ENCODE measurements around the gene PRKG1. TPM values are rescaled to one million over a fixed set of nuclear protein-coding genes. Genes with fewer than 3 reads are reported as not detected.
A peak's percentile ranks its signal among the peaks of the same experiment; 100 is the strongest.

PRKG1 gene
- total RNA-seq, 1 donor from 2014 or later, result 26.4 TPM

- no peak overlapping the region for H3K27ac Mint-ChIP-seq
- no peak overlapping the region for H2AFZ ChIP-seq (replicated peaks)
- H3K36me3 ChIP-seq, result no peaks in the 10 kb centered on the region
- no peaks in the 10 kb centered on the region for H4K20me1 ChIP-seq (ENCODE audit: low read depth)
- no peak overlapping the region for H3K4me3 Mint-ChIP-seq
- H3K4me1 Mint-ChIP-seq, result no peaks in the 10 kb centered on the region
- no peaks in the 10 kb centered on the region for H3K36me3 Mint-ChIP-seq
- H3K9me3 ChIP-seq (ENCODE audit: low read depth), result no peaks in the 10 kb centered on the region
- no peak overlapping the region for H3K9ac ChIP-seq
- H3F3A ChIP-seq (ENCODE audit: low read depth), result no peaks in the 10 kb centered on the region
- no peaks in the 10 kb centered on the region for H3K27me3 ChIP-seq
- H3K4me1 ChIP-seq, result peaks cover 22% of the 10 kb centered on the region
- peak overlapping the region; percentile 7 for H3K4me2 ChIP-seq
- no peak overlapping the region for H3K27ac ChIP-seq
- no peaks in the 10 kb centered on the region for H3K27me3 Mint-ChIP-seq (ENCODE audit: insufficient read depth, low read depth)
- H3K9me3 Mint-ChIP-seq, result no peaks in the 10 kb centered on the region
- TF ChIP-seq CTCF (IDR thresholded peaks at IDR 0.05) (no peak), EZH2 (IDR thresholded peaks at IDR 0.05) (no peak), EZH2phosphoT487 (IDR thresholded peaks at IDR 0.05) (no peak)
- H3K79me2 ChIP-seq (ENCODE audit: low read depth), result no peaks in the 10 kb centered on the region
- DNase-seq (ENCODE audit: low spot score), result no peak
- H3K4me3 ChIP-seq, result no peak overlapping the region
Measured at GRCh38 chr10:51654918-51655317, 580.6 kb downstream of the PRKG1 start.

GRCh38 chr10:51656503-51656902 is 582.2 kb downstream of the PRKG1 start:
- DNase-seq (ENCODE audit: low spot score), result no peak
- no peak overlapping the region for H3K27ac Mint-ChIP-seq
- Histone ChIP-seq H3K27me3 (no peaks in the 10 kb centered on the region), H3K4me1 (peaks cover 22% of the 10 kb centered on the region), H4K20me1 (ENCODE audit: low read depth) (no peaks in the 10 kb centered on the region), H3K9ac (no peak overlapping the region), H3K9me3 (ENCODE audit: low read depth) (no peaks in the 10 kb centered on the region), H3K79me2 (ENCODE audit: low read depth) (no peaks in the 10 kb centered on the region), H3K4me3 (no peak overlapping the region), H3K4me2 (no peak overlapping the region), H3F3A (ENCODE audit: low read depth) (no peaks in the 10 kb centered on the region), H3K27ac (no peak overlapping the region), H3K36me3 (no peaks in the 10 kb centered on the region), H2AFZ (replicated peaks) (no peak overlapping the region)
- H3K4me1 Mint-ChIP-seq, result no peaks in the 10 kb centered on the region
- no peak overlapping the region for H3K4me3 Mint-ChIP-seq
- TF ChIP-seq EZH2phosphoT487 (IDR thresholded peaks at IDR 0.05) (no peak), EZH2 (IDR thresholded peaks at IDR 0.05) (no peak), CTCF (IDR thresholded peaks at IDR 0.05) (no peak)
- H3K9me3 Mint-ChIP-seq, result no peaks in the 10 kb centered on the region
- no peaks in the 10 kb centered on the region for H3K36me3 Mint-ChIP-seq
- no peaks in the 10 kb centered on the region for H3K27me3 Mint-ChIP-seq (ENCODE audit: insufficient read depth, low read depth)

- Mint-ChIP-seq H3K4me1 (no peaks in the 10 kb centered on the region), H3K27ac (no peak overlapping the region), H3K27me3 (ENCODE audit: insufficient read depth, low read depth) (no peaks in the 10 kb centered on the region), H3K36me3 (no peaks in the 10 kb centered on the region), H3K9me3 (no peaks in the 10 kb centered on the region), H3K4me3 (no peak overlapping the region)
- TF ChIP-seq CTCF (IDR thresholded peaks at IDR 0.05) (no peak), EZH2 (IDR thresholded peaks at IDR 0.05) (no peak), EZH2phosphoT487 (IDR thresholded peaks at IDR 0.05) (no peak)
- H3K9ac ChIP-seq, result no peak overlapping the region
- H3K27me3 ChIP-seq, result no peaks in the 10 kb centered on the region
- DNase-seq (ENCODE audit: low spot score), result peak; percentile 3
- no peaks in the 10 kb centered on the region for H3K79me2 ChIP-seq (ENCODE audit: low read depth)
- H3K4me3 ChIP-seq, result no peak overlapping the region
- H4K20me1 ChIP-seq (ENCODE audit: low read depth), result no peaks in the 10 kb centered on the region
- H2AFZ ChIP-seq (replicated peaks), result no peak overlapping the region
- no peak overlapping the region for H3K27ac ChIP-seq
- no peaks in the 10 kb centered on the region for H3K36me3 ChIP-seq
- H3F3A ChIP-seq (ENCODE audit: low read depth), result no peaks in the 10 kb centered on the region
- no peaks in the 10 kb centered on the region for H3K9me3 ChIP-seq (ENCODE audit: low read depth)
- no peak overlapping the region for H3K4me2 ChIP-seq
- H3K4me1 ChIP-seq, result peaks cover 22% of the 10 kb centered on the region
Measured at GRCh38 chr10:51658000-51658399, 583.7 kb downstream of the PRKG1 start.
